Activated B cell treated with CpG ODN at 0.5 μM for 24 hours (primary cell): ENCODE data around the gene UBAC2. TPM values are rescaled to one million over a fixed set of nuclear protein-coding genes. Genes with fewer than 3 reads are reported as not detected.

ENCODE experiments used
- ATAC-seq: fragments of 200-7000 bp; cut with Tn5 transposase; one replicate; pipeline ENCODE4 v1.10.0; 2021; ENCODE audit warnings: low read depth, mild to moderate bottlenecking, moderate library complexity
- CTCF ChIA-PET: fragments of 350-600 bp; sonication (Branson Sonifier 250); formaldehyde crosslinking; loops from one replicate; lab custom pipeline; 2021; ENCODE audit warnings: antibody characterized with exemption; lab: Charles Lee
- POLR2A ChIA-PET: fragments of 350-600 bp; sonication (Branson Sonifier 250); formaldehyde crosslinking; loops from one replicate; lab custom pipeline; 2021; ENCODE audit warnings: antibody characterized with exemption; lab: Charles Lee
- DNase-seq: peaks from one replicate; pipeline ENCODE4 v3.0.0; 2022
- H3K27ac Mint-ChIP-seq: one replicate; pipeline ENCODE4 v1.8.0; 2020; ENCODE audit warnings: mixed read lengths
- H3K27me3 Mint-ChIP-seq: one replicate; pipeline ENCODE4 v1.8.0; 2021; ENCODE audit warnings: mixed read lengths
- H3K36me3 Mint-ChIP-seq: one replicate; pipeline ENCODE4 v1.8.0; 2021; ENCODE audit warnings: low read depth, mixed read lengths
- H3K4me1 Mint-ChIP-seq: one replicate; pipeline ENCODE4 v1.8.0; 2021; ENCODE audit warnings: mixed read lengths
- H3K4me3 Mint-ChIP-seq: one replicate; pipeline ENCODE4 v1.8.0; 2020; ENCODE audit warnings: mild to moderate bottlenecking, mixed read lengths
- H3K9me3 Mint-ChIP-seq: one replicate; pipeline ENCODE4 v1.8.0; 2020; ENCODE audit warnings: mixed read lengths
- CTCF ChIP-seq: fragments of 200-600 bp; IDR thresholded peaks from one replicate; pipeline ENCODE4 v1.8.0; 2022; ENCODE audit warnings: antibody characterized with exemption, mild to moderate bottlenecking
- intact Hi-C: fragments of 100-400 bp; cut with micrococcal nuclease; formaldehyde crosslinking; loops from one replicate; pipeline ENCODE4 v1.15.1; 2024
- total RNA-seq: library from RNA; stranded (reverse); gene quantifications from 2 replicates; pipeline ENCODE4 v1.2.3, GENCODE V29; 2022

UBAC2 gene
- total RNA-seq, 1 donor from 2014 or later = 51.0 TPM

GRCh38 chr13:99218969-99219368 is 18.3 kb downstream of the UBAC2 start:
- peaks cover 5% of the 10 kb centered on the region for H3K9me3 Mint-ChIP-seq
- CTCF ChIA-PET = interaction anchor here (1.4 kb wide), 1 partner anchor 45 kb away, joined by 5 read pairs; no protein-coding TSS in a partner anchor
- no peak for TF ChIP-seq CTCF
- no peak overlapping the region for H3K27ac Mint-ChIP-seq
- intact Hi-C loops = loop anchor here (1.0 kb wide), 1 partner anchor 9 kb away; no protein-coding TSS in a partner anchor
- peaks cover 31% of the 10 kb centered on the region for H3K36me3 Mint-ChIP-seq
- DNase-seq (no peak), ATAC-seq (no peak)
- peaks cover 87% of the 10 kb centered on the region for H3K4me1 Mint-ChIP-seq
- no peak overlapping the region for H3K4me3 Mint-ChIP-seq
- H3K27me3 Mint-ChIP-seq = no peaks in the 10 kb centered on the region
- POLR2A ChIA-PET = interaction anchor here (1.2 to 2.0 kb wide), 2 partner anchors 18 to 37 kb away, joined by 5 to 12 read pairs; partner anchors contain the start of gene UBAC2

- ChIA-PET POLR2A (interaction anchor here (2.0 kb wide), 1 partner anchor 20 kb away, joined by 12 read pairs; the partner anchor contains the start of gene UBAC2), CTCF (no interaction called here)
- H3K9me3 Mint-ChIP-seq = peaks cover 5% of the 10 kb centered on the region
- intact Hi-C loops = no loop called here
- H3K36me3 Mint-ChIP-seq = peaks cover 26% of the 10 kb centered on the region
- peak overlapping the region; percentile 5 for H3K4me3 Mint-ChIP-seq
- no peak for TF ChIP-seq CTCF
- peaks cover 87% of the 10 kb centered on the region for H3K4me1 Mint-ChIP-seq
- H3K27ac Mint-ChIP-seq = no peak overlapping the region
- DNase-seq (no peak), ATAC-seq (peak; percentile 45)
- H3K27me3 Mint-ChIP-seq = no peaks in the 10 kb centered on the region
Observed at GRCh38 chr13:99220199-99220935, 19.7 kb downstream of the UBAC2 start.

- peaks cover 5% of the 10 kb centered on the region for H3K9me3 Mint-ChIP-seq
- H3K36me3 Mint-ChIP-seq = peaks cover 26% of the 10 kb centered on the region
- no peak overlapping the region for H3K4me3 Mint-ChIP-seq
- H3K4me1 Mint-ChIP-seq = peaks cover 93% of the 10 kb centered on the region
- intact Hi-C loops = no loop called here
- ChIA-PET POLR2A (interaction anchor here (0.8 kb wide), 1 partner anchor 21 kb away, joined by 3 read pairs; the partner anchor contains the start of gene UBAC2), CTCF (no interaction called here)
- ATAC-seq (no peak), DNase-seq (no peak)
- H3K27me3 Mint-ChIP-seq = no peaks in the 10 kb centered on the region
- no peak for TF ChIP-seq CTCF
- H3K27ac Mint-ChIP-seq = peak overlapping the region; percentile 26
Observed at GRCh38 chr13:99221567-99222239, 21.0 kb downstream of the UBAC2 start.

- ChIA-PET CTCF (no interaction called here), POLR2A (interaction anchor here (0.7 to 0.9 kb wide), 2 partner anchors 9 to 32 kb away, joined by 3 to 8 read pairs; no protein-coding TSS in a partner anchor)
- DNase-seq (no peak), ATAC-seq (no peak)
- TF ChIP-seq CTCF = no peak
- Mint-ChIP-seq H3K9me3 (peaks cover 5% of the 10 kb centered on the region), H3K27me3 (no peaks in the 10 kb centered on the region), H3K4me3 (peak overlapping the region; percentile 40), H3K4me1 (peaks cover 93% of the 10 kb centered on the region), H3K36me3 (peaks cover 28% of the 10 kb centered on the region), H3K27ac (peak overlapping the region; percentile 25)
- intact Hi-C loops = loop anchor here (1.0 kb wide), 1 partner anchor 9 kb away; no protein-coding TSS in a partner anchor
Observed at GRCh38 chr13:99223587-99223986, 22.9 kb downstream of the UBAC2 start.
